Right cardiac atrium (tissue), 5 donors: Measurements from ENCODE around the gene TMED6. TPM values are rescaled to one million over a fixed set of nuclear protein-coding genes. Genes with fewer than 3 reads are reported as not detected.

ENCODE experiments used
- ATAC-seq, 2 donors: fragments of 200-7000 bp; cut with Tn5 transposase; one replicate each; pipeline versions ENCODE4 v1.8.0 to v1.9.1; 2020; ENCODE audit warnings: moderate library complexity in 2 of 2, mild to moderate bottlenecking in 1 of 2
- DNase-seq, 3 donors: peaks; one replicate each; pipeline ENCODE4 v3.0.0-alpha.2; 2020
- H3K27ac ChIP-seq: one replicate; pipeline ENCODE4 v1.5.1; 2013; ENCODE audit warnings: mild to moderate bottlenecking, low read length, control low read depth, moderate library complexity
- H3K27me3 ChIP-seq: one replicate; pipeline ENCODE4 v1.6.1; 2013; ENCODE audit not compliant: control insufficient read depth, insufficient read depth
- H3K4me1 ChIP-seq: one replicate; pipeline ENCODE4 v1.6.1; 2013; ENCODE audit warnings: low read length; ENCODE audit not compliant: control insufficient read depth, insufficient read depth
- H3K4me3 ChIP-seq: one replicate; pipeline ENCODE4 v1.5.1; 2013; ENCODE audit warnings: low read length, control low read depth
- H3K9me3 ChIP-seq: one replicate; pipeline ENCODE4 v1.6.1; 2013; ENCODE audit warnings: low read length; ENCODE audit not compliant: control insufficient read depth
- WGBS: extraction: QIAGEN DNeasy Blood & Tissue Kit; methylation state at CpG from one replicate; pipeline ENCODE4 v1.1.7; 2013; 5-methylcytosine and 5-hydroxymethylcytosine counted together
- intact Hi-C, 4 donors: fragments of 100-400 bp; cut with DNase I; formaldehyde crosslinking; loops; one replicate each; pipeline versions ENCODE4 v1.11.0 to v1.14.0; 2022 to 2023
- polyA plus RNA-seq: library from polyadenylated mRNA; stranded (reverse); fragments of 200-250 nt; gene quantifications from one replicate; pipeline ENCODE4 v1.2.3, GENCODE V29; 2013
- total RNA-seq, 4 donors: library from RNA; stranded (reverse); fragmentation: NEBNext Ultra II Directional; extraction: Animal tissue kit (Norgen Biotek cat#: 25700); gene quantifications; one replicate each; pipeline ENCODE4 v1.2.1, GENCODE V29; 2021
- donor health status: healthy with polysubstance abuse.
- donor health status: DM: no; HTN: yes; CAD: no.
- donor health status: DM: no; HTN: no; CAD: no.
- donor health status: DM: no; HTN: yes; CAD: no; lungs with severe emphysema.
- donor health status: DM: yes; HTN: yes; CAD: no.

Gene TMED6
- total and polyA plus RNA-seq, 5 donors = 0.49 to 0.76 TPM; not detected in 3

DNA sequence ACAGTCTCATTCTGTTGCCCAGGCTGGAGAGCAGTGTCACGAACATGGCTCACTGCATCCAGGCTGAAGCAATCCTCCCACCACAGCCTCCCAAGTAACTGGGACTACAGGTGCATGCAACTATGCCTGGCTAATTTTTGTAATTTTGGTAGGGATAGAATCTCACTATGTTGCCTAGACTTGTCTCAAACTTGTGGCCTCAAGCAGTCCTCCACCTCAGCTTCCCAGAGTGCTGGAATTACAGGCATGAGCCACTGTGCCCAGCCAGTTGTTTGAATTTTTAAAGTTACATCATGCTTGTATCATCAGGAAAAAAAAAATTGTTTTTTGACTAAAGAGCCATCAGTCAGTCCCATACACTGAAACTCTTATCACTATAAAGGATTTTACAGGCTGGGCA, 57.5 kb downstream of the TMED6 start:
- 94% methylated on average over 1 of the region's 1 CpG for WGBS
- intact Hi-C loops = no loop called here
- H3K9me3 ChIP-seq = no peaks in the 10 kb centered on the region
- no peak overlapping the region for H3K27ac ChIP-seq
- no peak overlapping the region for H3K4me3 ChIP-seq
- no peaks in the 10 kb centered on the region for H3K27me3 ChIP-seq
- no peaks in the 10 kb centered on the region for H3K4me1 ChIP-seq
- no peak for ATAC-seq
- DNase-seq = no peak

DNA sequence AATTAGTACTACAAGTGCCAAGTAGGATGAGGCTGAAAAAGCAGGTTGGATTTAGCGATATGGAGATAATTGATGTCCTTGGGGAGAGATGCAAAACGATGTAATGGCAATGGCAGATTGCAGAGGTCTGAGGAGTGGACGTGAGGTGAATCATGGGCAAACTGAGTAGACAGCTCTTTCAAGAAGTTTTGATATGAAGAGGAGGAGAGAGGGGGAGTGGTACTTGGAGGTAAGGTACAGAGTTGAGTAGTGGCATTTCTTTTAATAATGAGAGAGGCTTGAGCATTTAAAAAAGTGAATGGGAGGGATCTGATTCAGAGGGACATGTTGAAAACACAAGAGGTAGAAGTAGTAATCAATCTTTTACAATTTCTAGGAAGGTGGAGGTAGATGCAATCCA, 58.2 kb downstream of the TMED6 start:
- Histone ChIP-seq H3K9me3 (no peaks in the 10 kb centered on the region), H3K27me3 (no peaks in the 10 kb centered on the region), H3K27ac (no peak overlapping the region), H3K4me1 (no peaks in the 10 kb centered on the region), H3K4me3 (no peak overlapping the region)
- 57% methylated on average over 3 of the region's 3 CpGs for WGBS
- ATAC-seq = no peak
- intact Hi-C loops = no loop called here
- DNase-seq = no peak

Other genes with a start within 250 kb of the TMED6 start
- under 1 TPM; 0.18 to 0.89 (median 0.39) TPM for gene HAS3, start 246.1 kb downstream of the TMED6 start, total RNA-seq
- gene HAS3, start 246.1 kb downstream of the TMED6 start, polyA plus RNA-seq = 0.50 TPM
- gene CHTF8, start 219.2 kb downstream of the TMED6 start, total RNA-seq = 10 to 100 TPM; 48.5 to 60.3 (median 54.1) TPM
- gene CHTF8, start 219.2 kb downstream of the TMED6 start, polyA plus RNA-seq = 29.6 TPM
- gene UTP4, start 219.1 kb downstream of the TMED6 start, total RNA-seq = 10 to 100 TPM; 21.3 to 35.1 (median 28.2) TPM
- 13.4 TPM for gene UTP4, start 219.1 kb downstream of the TMED6 start, polyA plus RNA-seq
- 10 to 100 TPM; 19.8 to 30.4 (median 22.4) TPM for gene SNTB2, start 164.6 kb downstream of the TMED6 start, total RNA-seq
- gene SNTB2, start 164.6 kb downstream of the TMED6 start, polyA plus RNA-seq = 7.0 TPM
- gene VPS4A, start 40.4 kb downstream of the TMED6 start, total RNA-seq = 10 to 100 TPM; 25.7 to 30.4 (median 27.9) TPM
- gene VPS4A, start 40.4 kb downstream of the TMED6 start, polyA plus RNA-seq = 29.8 TPM
- gene PDF, start 21.2 kb downstream of the TMED6 start, total RNA-seq = 1 to 10 TPM; 4.7 to 5.7 (median 4.9) TPM
- 2.9 TPM for gene PDF, start 21.2 kb downstream of the TMED6 start, polyA plus RNA-seq
- gene COG8, start 12.2 kb downstream of the TMED6 start, total RNA-seq = 10 to 100 TPM; 21.0 to 24.8 (median 23.5) TPM
- gene COG8, start 12.2 kb downstream of the TMED6 start, polyA plus RNA-seq = 15.7 TPM
- 10 to 100 TPM in 1 of 4 donors, 1 to 10 TPM in 3; 6.4 to 14.8 (median 9.1) TPM for gene NIP7, start 12.0 kb downstream of the TMED6 start, total RNA-seq
- gene NIP7, start 12.0 kb downstream of the TMED6 start, polyA plus RNA-seq = 6.2 TPM
- 10 to 100 TPM; 24.0 to 28.3 (median 26.5) TPM for gene TERF2, start 34.2 kb upstream of the TMED6 start, total RNA-seq
- 11.4 TPM for gene TERF2, start 34.2 kb upstream of the TMED6 start, polyA plus RNA-seq
- gene CYB5B, start 72.8 kb upstream of the TMED6 start, total RNA-seq = 10 to 100 TPM; 65.0 to 68.7 (median 65.9) TPM
- gene CYB5B, start 72.8 kb upstream of the TMED6 start, polyA plus RNA-seq = 63.9 TPM
- 10 to 100 TPM; 17.7 to 28.5 (median 23.5) TPM for gene NFAT5, start 214.2 kb upstream of the TMED6 start, total RNA-seq
- gene NFAT5, start 214.2 kb upstream of the TMED6 start, polyA plus RNA-seq = 6.9 TPM